Measurements from ENCODE around the gene TSC22D2.

- TF ChIP-seq JUND (IDR thresholded peaks at IDR 0.05; ENCODE audit: low read length) (no peak), POLR2A (IDR thresholded peaks at IDR 0.05; ENCODE audit: control extremely low read depth in 1 of 2, low read depth in 2 of 2, low read length in 2 of 2) (no peak), CTCF (IDR thresholded peaks at IDR 0.05; ENCODE audit: control extremely low read depth in 1 of 3, insufficient read depth in 1 of 3, low read depth in 1 of 3, low read length in 3 of 3) (no peak), NRF1 (IDR thresholded peaks at IDR 0.05; ENCODE audit: low read depth, low read length) (no peak), EP300 (IDR thresholded peaks at IDR 0.05; ENCODE audit: borderline replicate concordance in 1 of 2, low read depth in 2 of 2, low read length in 2 of 2) (no peak), EGR1 (IDR thresholded peaks at IDR 0.05; ENCODE audit: borderline replicate concordance, low read depth, low read length) (no peak), SIN3A (conservative IDR thresholded peaks at IDR 0.05 in 1 of 2, IDR thresholded peaks at IDR 0.05 in 1 of 2; ENCODE audit: low read depth in 1 of 2, low read length in 2 of 2) (no peak), EZH2 (IDR thresholded peaks at IDR 0.05; ENCODE audit: low read depth, low read length, severe bottlenecking) (no peak), CBX5 (IDR thresholded peaks at IDR 0.05; ENCODE audit: low read depth, low read length) (no peak)
Observed at GRCh38 chr3:150429767-150430671, 21.9 kb downstream of the TSC22D2 start.

All from H1 (cell line).